Ovary (tissue), 3 donors: ENCODE data around the gene PRICKLE1.

Experiments used
- CTCF ChIP-seq, 3 donors: fragments of 450-650 bp in 2 of 3; fragments of 200-600 bp in 1 of 3; IDR thresholded peaks; one replicate each; pipeline versions ENCODE4 v1.5.1 to v1.8.0; 2016 to 2022; ENCODE audit warnings: antibody characterized with exemption in 3 of 3, mild to moderate bottlenecking in 1 of 3
- POLR2A ChIP-seq: fragments of 450-650 bp; IDR thresholded peaks from one replicate; pipeline ENCODE4 v1.6.1; 2017; ENCODE audit warnings: antibody characterized with exemption, mild to moderate bottlenecking, moderate library complexity
- donor health status: DM: no; HTN: no; CAD: no.

GRCh38 chr12:42445891-42446290, 143.7 kb downstream of the PRICKLE1 start:
- no peak for TF ChIP-seq CTCF (IDR thresholded peaks at IDR 0.05)
- TF ChIP-seq POLR2A = no peak
